Erythroblast (primary cell): ENCODE measurements around the gene MYRIP.
"Not testable (repeated sequence)": the region's sequence is repeated elsewhere in the genome, so short reads cannot be mapped to it uniquely, and the experiment has no call there.

Source experiments
- DNase-seq, 2 experiments: peaks; one replicate each; lab custom pipeline; 2025; lab: John Stamatoyannopoulos, UW
- GATA1 ChIP-seq: IDR thresholded peaks from 2 replicates; pipeline ENCODE4 v1.6.1; 2011; ENCODE audit warnings: low read depth, mild to moderate bottlenecking, control low read depth, low read length, moderate library complexity
- POLR2A ChIP-seq: IDR thresholded peaks from 2 replicates; pipeline ENCODE4 v1.6.1; 2011; ENCODE audit warnings: mild to moderate bottlenecking, low read length

The MYRIP gene

DNA sequence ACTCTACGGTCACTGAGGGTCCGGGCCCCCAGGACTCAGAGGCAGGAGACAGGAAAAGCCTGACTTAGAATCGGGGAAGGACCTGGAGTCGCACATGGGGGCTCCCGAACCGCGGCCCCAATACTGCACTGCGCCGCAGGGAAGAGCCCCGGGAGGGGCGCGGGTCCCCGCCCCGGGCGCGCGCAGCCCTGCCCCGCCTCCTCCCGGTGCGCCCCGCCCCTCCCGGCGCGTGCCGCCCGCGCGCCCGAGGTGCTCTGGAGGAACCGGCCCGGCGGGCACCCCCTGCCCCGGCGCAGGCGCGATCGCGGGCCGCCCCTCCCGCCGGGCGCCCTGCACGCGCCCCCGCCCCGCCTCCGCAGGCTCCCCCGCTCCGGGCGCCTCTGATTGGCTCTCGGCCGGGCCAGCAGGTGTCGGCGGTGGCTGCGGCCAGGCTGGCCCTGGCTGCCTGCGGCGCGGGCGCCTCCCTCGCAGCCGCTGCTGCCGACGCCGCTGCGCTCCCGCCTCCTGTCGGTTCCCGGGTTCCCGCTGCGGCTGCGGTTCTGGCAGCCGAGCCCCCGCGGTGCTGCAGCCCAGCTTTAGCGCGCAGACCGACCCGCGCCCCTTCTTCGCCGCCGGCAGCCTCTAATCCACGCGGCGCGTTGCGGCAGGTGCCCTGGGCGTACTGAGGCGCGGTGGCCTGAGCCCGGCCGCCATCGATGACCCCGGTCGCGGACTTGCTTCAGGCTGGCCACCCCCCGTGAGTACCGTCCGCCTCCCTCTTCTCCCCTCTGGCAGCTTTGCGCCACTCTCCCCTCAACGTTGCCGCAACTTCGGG lies at the start of gene MYRIP:
Gene MYRIP, plus strand, starts transcription at position 429 of the 814 bp plus-strand sequence. CDS start 91,208 bp downstream, outside the sequence.
- TF ChIP-seq GATA1 (no peak), POLR2A (no peak)
- peak; percentile 59 to 67 for DNase-seq

DNA sequence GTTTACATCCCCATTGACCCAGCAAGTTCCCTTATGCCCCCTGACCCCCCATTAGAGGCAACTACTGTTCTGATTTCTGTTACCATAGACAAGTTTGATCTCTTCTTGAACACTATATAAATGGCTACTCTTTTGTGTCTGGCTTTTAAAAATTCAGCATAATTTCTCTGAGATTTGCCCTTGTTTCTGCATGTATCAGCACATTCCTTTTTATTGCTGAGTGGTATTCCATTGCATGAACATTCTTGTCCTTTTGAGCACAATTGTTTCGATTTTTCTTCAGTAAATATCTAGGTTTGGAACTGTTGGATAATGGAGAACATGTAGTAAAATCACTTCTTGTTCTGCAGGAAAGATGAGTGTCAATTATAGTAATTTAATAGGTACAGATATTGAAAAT lies 49.1 kb upstream of the MYRIP start:
- TF ChIP-seq POLR2A: no peak
- no peak for TF ChIP-seq GATA1
- no peak for DNase-seq

DNA sequence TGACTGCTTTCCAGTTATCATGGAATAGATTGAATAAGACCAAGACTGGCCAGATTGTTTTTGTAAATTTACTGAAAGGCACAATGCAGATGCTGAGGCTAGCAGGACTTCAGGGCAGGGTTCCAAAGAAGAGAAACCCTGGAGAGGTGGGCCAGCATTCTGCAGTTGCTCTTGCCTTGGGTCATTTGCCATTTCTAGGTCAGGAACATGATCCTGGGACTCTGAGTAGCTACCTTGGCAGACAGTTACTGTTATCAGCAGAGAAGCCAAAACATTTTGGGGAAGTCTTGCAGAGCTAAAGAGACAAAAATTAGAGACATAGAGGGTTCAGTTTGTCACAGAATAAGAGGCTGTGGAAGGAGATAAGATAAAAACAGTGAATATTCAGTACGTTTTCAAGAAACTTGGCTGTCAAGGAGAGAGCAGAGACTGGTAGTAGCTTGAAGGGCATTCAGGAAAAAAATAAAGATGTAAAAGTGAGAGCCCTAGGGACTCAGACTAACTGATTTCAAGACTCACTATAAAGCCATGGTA lies 46.8 kb upstream of the MYRIP start:
- TF ChIP-seq POLR2A (no peak), GATA1 (no peak)
- DNase-seq: peak in 1 of 2 experiments; percentile 10

DNA sequence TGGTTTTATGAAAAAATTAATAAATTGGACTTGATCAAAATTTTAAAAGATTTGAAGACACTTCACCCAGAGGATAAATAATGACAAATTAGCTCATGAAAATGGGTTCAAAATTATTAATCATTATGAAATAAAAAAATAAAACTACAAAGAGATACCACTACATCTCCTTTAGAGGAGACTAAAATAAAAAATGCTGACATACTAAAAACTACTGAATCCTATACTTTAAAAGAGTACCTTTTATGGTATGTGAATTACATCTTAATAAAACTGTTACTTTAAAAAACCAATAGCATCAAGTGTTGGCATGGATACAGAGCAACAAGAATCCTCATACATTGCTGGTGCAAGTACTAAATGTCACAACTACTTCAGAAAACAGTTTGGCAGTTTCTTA lies 46.0 kb upstream of the MYRIP start:
- no peak for TF ChIP-seq POLR2A
- TF ChIP-seq GATA1: no peak

DNA sequence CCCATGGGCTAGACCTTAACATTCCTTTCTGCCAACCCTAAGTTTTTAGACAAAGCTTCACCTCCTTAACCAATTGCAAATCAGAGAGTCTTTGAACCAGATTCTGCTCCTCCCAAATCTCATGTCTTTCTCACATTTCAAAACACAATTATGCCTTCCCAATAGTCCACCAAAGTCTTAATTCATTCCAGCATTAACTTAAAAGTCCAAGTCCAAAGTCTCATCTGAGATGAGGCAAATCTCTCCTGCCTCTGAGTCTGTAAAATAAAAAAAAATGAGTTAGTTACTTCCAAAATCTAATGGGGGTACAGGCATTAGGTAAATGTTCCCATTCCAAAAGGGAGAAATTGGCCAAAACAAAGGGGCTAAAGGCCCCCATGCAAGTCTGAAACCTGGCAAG lies 43.8 kb upstream of the MYRIP start:
- TF ChIP-seq GATA1 (no peak), POLR2A (no peak)
- DNase-seq: no peak

More for the DNA sequence above, 46.0 kb upstream of the MYRIP start:
- no peak for DNase-seq

DNA sequence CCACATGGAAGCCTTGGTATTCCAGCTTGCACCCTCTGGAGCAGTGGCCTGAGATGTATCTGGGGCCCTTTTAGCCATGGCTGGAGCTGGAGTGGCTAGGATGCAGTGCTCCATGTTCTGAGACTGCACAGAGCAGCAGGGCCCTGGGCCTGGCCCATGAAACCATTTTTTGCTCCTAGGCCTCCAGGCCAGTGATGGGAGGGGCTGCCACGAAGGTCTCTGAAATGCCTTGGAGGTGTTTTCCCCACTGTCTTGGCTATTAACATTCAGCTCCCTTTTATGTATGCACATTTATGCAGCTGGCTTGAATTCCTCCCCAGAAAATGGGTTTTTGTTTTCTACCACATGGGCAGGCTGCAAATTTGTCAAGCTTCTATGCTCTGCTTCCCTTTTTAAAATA lies 43.0 kb upstream of the MYRIP start:
- TF ChIP-seq GATA1: no peak
- TF ChIP-seq POLR2A: no peak

DNA sequence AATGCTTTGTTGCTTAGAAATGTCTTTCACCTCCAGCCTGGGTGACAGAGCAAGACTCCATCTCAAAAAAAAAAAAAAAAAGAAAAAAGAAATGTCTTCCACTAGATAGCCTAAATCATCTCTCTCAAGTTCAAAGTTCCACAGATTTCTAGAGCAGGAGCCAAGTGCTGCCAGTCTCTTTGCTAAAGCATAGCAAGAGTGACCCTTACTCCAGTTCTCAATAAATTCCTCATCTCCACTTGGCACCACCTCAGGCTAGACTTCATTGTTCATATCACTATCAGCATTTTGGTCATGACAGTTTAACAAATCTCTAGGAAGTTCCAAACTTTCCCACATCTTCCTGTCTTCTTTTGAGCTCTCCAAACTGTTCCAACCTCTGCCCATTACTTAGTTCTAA lies 42.5 kb upstream of the MYRIP start:
- not testable (repeated sequence) for DNase-seq

More for the DNA sequence above, 43.0 kb upstream of the MYRIP start:
- DNase-seq: no peak

DNA sequence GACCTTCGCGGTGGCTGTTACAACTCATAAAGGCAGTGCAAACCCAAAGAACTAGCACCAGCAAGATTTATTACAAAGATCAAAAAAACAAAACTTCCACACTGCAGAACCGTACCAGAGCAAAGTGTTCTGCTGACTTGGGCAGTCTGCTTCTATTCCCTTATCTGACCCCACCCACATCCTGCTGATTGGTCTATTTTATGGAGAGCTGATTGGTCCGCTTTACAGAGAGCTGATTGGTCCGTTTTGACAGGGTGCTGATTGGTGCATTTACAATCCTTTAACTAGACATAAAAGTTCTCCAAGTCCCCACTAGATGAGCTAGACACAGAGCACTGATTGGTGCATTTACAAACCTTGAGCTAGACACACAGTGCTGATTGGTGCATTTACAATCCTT lies 31.2 kb upstream of the MYRIP start:
- DNase-seq: peak; percentile 6 to 9

DNA sequence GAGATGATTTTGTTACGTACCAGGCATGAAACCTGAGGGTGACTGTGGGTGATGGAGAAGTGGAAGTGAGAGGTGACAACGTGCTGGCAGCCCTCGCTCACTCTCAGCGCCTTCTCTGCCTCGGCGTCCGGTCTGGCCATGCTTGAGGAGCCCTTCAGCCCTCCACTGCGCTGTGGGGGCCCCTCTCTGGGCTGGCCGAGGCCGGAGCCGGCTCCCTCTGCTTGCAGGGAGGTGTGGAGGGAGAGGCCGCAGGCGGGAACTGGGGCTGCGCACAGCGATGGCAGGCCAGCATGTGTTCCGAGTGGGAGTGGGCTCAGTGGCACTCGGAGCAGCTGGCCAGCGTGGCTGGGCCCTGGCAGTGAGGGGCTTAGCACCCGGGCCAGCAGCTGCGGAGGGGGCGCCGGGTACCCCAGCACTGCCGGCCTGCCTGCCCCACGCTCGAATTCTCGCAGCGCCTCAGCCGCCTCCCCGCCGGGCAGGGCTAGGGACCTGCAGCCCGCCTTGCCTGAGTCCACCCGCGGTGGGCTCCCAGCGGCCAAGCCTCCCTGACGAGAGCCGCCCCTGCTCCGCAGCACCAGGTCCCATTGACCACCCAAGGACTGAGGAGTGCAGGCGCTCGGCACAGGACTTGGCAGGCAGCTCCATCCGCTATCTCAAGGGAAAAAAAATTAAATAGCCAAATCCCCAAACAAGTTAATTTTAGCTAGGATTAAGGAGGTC lies 29.7 kb upstream of the MYRIP start:
- TF ChIP-seq POLR2A (no peak), GATA1 (no peak)

DNA sequence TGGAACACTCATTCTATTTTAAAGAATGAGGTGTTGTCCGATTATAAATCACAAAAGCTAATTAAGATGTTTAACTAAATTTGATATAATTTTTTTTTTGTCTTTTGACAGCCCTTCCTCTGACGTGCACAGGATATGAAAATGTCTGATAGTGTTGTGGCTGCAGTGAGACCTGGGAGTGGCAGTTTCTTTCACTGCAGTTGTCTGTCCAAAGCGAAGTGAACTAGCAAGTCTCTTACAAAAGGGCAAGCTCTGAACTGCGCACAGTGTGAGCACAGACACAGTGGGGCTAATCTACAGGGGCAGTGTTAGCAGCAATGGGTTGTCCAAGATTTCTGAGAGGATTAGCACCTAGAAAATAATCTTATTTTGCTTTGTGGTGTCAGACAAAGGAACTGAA lies 29.1 kb upstream of the MYRIP start:
- no peak for TF ChIP-seq POLR2A
- no peak for TF ChIP-seq GATA1
- DNase-seq: no peak

More for the DNA sequence above, 29.7 kb upstream of the MYRIP start:
- DNase-seq: no peak

DNA sequence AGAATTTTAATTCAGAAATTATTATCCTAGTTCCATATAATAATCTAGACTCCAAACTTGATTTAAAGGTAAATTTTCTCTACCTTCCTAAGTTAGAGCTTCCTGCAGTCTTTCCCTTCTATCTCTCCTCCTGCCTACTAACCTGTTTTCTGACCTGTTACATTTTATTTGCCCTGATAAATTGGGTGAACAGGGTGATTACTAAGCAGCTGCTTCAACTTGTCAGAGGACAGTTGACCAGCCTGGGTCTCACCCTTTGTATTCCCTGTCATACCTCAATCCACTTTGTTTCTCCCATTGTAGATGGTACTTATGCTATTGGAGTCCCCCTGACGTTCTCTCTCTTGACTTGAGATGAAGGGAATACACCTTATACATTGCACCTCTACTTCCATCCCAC lies 28.4 kb upstream of the MYRIP start:
- no peak for DNase-seq
- TF ChIP-seq GATA1 (no peak), POLR2A (no peak)

DNA sequence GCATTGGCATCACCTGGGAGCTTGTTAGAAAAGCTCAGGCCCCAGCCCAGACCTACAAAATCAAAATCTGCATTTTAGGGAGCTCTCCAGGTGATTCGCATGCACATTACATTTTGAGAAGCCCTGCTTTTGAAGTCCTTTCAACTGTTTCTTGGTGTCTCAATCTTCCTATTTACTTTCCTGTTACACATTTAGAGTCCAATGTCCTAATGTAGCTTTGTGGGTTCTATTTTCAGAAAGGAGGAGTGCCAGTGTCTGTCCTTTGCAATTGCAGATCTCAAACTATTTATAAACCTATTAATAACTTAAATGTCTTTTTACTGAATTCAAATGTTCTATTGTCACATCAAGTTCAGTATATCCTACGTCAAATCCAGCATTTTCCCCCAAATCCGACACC lies 27.8 kb upstream of the MYRIP start:
- TF ChIP-seq POLR2A: no peak
- no peak for TF ChIP-seq GATA1

DNA sequence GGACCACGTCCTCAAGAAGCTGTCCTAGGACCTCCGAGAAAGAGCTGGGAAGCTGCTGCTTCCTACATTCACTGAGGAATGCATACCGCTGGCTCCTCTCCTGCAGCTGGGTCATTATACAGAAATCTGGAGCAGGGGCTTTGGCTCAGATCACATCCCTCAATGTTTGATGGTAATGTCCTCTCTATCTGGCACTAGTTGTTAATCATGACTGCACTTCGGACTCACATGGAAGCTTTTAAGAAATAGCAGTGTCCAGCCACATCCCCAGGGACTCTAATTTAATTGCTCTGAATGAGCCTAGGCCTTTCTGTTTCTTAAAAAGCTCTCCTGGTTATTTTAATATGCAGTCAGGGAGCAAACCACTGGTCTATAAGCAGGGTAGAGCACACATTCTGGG lies 25.7 kb upstream of the MYRIP start:
- DNase-seq: no peak
- TF ChIP-seq POLR2A (no peak), GATA1 (no peak)

More for the DNA sequence above, 27.8 kb upstream of the MYRIP start:
- no peak for DNase-seq

DNA sequence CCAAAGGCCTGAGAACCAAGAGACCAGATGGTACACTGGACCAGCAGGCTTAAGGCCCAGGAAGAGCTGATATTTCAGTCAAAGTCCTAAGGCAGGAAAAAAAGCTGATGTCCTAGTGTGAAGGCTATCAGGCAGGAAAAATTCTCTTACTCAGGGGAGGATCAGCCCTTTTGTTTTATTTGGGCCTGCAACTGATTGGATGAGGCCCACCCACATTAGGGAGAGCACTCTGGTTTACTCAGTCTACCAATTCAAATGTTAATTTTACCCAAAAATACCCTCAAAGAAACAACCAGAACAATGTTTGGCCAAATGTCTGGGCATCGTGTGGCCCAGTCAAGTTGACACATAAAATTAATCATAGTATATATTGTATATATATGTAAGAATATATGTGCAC lies 24.5 kb upstream of the MYRIP start:
- no peak for DNase-seq
- no peak for TF ChIP-seq POLR2A
- TF ChIP-seq GATA1: no peak

DNA sequence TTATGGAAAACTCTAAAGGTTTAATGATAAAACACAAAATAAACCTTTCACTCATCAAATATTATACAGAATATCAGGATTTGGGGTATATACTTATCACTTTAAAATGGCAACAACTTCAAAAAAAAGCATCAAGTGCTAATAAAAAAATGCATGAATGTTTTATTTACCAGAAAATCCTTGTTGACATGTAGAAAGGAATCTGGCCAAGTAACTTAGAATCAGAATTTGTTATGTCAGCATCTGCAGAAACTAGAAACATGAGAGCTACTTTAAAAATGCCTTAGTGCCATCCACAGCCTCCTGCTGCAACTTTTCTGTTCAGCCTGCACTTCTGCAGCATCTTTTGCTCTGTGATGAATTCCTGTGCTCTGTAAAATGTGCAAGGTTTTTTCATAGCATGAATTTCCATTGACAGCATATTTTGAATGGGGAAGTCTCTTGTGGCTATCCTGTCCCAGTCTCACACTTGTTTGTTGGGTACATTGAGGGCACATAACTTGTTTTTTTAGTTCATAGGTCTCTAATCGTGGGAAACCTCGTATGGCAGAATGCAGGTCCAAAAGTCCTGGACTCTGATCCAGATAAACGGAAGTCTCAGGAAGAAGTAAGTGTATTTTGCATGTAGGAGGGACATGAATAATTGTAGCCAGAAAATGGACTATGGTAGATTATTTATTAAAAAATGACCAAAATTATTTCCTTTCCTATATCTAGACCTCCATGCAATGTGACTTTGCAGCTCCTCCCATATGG lies 21.1 kb upstream of the MYRIP start:
- no peak for TF ChIP-seq GATA1
- TF ChIP-seq POLR2A: no peak
- DNase-seq: no peak
